HG02588 (cell line): ENCODE data around the gene MLKL.
A peak's percentile ranks its signal among the peaks of the same experiment; 100 is the strongest.
"Not testable (repeated sequence)": the region's sequence is repeated elsewhere in the genome, so short reads cannot be mapped to it uniquely, and the experiment has no call there.

ENCODE experiments used
- ATAC-seq: cut with Tn5 transposase; IDR thresholded peaks from one replicate; pipeline ENCODE4 v1.9.1; 2021; ENCODE audit warnings: mild to moderate bottlenecking, moderate library complexity; ENCODE audit not compliant: unreplicated experiment

MLKL gene

DNA sequence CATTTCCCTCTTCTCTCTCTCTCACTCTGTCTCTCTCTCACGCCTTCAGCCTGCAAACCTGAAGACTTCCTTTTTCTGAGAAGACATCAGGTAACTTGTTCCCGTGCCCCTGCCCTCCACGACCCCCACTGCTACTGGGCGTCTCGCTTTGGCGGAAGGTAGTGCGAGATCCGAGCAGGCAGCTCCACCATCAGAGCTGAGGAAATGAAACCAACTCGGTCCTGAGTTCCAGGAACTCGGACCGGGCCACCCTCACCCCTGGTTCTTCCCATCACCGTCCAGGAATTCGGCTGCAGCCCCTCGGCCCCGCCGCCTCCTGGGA is 585 bp downstream of the MLKL start:
- peak; percentile 13 for ATAC-seq

DNA sequence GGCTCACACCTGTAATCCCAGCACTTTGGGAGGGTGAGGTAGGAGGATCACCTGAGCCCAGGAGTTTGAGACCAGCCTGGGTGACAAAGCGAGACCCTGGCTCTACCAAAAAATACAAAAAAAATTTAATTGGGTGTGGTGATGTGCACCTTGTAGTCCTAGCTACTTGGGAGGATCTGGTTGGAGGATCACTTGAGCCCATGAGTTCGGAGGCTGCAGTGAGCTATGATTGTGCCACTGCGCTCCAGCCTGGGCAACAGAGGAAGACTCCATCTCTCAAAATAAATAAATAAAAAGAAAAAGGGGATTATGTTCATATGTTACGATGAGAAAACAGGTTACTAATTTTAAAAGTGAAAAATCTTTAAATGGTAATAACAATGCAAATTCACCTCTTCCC is 996 bp downstream of the MLKL start:
- ATAC-seq = no peak

DNA sequence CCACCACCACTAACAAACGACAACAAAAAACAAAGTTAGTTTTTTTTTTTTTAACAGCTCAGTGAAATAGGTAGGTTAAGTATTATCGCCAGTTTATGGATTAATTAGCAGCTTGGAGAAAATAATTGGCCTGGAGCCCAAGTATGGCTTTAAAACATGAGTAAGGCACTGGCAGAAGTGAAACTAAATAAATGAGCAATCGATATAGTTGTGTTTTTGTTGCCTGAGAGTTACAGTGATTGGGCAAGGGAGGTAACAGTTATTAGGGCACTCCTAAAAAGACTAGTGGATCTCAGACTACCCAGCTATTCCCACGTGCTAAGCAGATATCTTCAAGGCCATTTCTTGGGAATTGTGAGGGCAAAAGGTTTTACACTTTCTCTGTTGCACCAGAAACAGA is 2.4 kb downstream of the MLKL start:
- ATAC-seq = no peak

DNA sequence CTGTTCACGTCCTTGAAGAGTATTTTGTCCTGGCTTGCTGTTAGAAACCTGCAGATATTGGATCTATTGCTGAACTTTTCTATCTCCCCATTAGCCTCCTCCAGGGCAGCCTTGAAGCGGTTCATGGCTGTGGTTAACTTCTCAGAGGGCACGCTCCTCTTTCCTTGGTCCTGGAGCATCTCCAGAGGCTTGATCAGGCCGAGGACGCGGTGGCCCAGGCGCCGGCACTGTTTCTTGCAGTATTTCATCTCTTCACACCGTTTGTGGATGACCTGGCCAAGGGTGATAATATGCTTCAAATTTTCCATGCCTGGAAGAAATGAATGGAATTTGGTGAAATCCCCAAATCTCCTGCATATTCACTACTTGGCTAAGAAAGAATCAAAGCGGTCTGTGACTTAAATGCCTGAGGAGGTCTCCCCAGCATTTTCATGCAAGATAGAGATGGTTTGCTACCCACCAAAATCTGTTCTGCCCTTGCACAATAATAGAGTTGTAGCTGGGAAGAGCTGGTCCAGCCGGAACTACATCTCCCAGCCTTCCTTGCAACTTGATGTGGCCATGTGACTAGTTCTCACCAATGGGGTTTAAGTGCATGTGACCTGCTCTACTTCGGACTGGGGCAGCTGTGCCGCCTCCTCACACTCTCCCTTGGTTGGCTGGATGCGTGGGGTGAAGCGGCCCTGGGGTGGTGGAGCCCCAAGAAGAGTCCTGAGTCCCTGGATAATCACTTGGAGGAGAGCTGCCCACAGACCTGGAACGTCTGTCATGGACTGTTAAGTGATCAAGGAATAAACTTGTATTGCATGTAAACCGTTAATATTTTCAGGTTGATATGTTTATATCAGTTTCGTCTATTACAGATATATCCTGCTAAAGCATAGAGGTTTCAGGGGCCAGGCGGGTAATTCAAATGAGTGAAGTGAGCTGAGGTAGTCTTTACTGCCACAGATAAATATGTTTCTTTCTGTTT is 4.9 kb downstream of the MLKL start:
- peak; percentile 82 for ATAC-seq

DNA sequence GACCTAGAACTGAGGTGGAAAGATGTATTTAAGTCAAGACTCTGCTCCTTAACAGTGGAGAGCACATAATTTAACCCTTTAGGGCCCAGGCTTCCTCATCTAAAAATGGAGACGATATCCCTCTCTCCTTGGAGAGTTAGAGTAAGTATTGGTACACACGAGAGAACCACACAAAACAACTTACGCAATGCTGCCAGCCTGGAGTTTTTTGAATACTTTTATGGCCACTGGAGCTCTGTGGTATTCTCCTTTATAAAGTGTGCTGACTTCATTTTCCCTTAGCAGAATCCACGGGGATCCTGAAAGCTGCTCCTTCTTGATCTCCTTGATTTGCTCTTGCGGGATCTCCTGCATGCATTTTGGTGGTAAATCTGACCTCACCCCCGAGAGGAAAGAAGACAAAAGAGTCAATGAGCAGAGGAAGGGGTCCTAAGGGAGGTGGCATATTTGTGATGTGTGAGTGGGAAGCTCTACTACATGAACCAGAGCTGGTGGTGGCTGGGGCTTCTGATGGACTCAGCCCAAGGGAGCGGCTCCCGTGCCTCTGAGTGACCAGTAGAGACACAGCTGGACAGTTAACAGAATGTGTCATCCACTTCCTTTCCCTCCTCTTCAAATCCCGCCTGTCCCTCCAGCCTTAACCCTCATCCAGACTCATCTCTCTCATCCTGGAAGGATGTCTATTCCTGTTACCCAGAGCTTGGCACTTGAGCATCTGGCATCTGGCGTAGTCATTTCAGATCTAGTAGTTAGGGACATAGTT is 9.4 kb downstream of the MLKL start:
- ATAC-seq = no peak

DNA sequence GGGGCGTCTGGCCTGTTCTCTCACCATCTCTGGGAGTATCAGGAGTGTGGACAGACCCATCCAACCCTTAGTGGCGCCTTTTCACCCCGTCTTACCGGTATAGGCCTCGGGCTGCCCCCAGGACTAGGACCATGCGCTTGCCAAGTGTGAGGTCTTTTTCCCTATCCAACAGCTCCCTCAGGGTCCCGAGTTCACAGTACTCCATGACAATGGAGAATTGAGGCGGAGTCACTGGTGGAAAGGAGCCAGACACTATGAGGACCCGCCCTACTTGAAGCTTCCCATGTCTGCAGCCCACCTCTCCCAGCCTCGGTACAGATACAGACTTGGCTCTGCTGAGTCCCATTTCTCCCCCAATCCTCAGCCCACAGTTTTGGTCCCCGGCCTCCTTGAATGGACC is 18.1 kb downstream of the MLKL start:
- no peak for ATAC-seq

DNA sequence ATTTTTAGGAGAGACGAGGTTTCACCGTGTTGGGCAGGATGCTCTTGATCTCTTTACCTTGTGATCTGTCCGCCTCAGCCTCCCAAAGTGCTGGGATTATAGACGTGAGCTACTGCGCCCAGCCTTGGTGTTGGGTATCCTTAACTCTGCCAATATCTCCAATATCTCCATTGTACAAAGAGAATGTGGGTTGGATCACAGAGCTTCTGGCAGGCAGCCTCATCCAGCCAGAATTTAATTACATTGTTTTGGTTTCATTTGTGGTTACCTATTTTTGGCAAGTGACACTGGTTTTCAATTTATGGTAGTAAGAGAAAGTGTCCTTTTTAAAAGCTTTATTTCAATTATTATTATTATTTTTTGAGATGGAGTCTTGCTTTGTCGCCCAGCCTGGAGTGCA is 20.0 kb downstream of the MLKL start:
- no peak for ATAC-seq

DNA sequence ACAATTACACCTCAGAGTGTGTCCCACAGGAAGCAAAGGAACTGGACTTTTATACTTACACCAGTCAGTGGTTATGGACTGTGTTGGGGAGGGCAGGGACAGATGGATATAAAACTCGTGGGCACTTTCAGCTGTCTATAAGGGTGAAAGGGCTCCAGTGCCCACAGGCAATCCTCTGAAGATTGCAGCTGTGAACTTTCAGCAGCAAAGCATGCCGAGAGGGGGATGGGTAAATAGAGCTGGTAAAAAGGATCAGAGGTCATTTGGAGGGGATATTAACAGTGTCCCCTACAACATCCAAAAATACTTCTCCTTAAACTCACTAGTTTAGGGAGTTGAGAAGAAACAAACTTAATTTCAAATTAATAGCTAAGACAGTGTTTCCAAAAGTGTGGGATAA is 20.7 kb downstream of the MLKL start:
- ATAC-seq = no peak

DNA sequence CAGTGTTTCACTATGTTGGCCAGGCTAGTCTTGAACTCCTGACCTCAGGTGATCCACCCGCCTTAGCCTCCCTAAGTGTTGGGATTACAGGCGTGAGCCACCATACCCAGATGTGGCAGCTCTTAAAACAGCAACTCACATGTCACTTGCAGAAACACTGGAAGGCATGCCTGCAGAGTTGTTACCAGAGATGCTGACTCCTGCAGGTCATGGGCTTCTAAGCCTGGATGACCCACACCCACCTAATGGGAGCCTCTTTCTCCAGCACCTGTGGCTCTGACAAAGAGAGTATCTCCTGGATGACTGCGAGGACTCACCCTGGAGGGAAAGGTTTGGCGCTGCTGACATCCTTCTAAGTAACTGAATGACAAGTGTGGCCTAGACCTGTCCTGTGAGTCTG is 22.8 kb downstream of the MLKL start:
- ATAC-seq = no peak

DNA sequence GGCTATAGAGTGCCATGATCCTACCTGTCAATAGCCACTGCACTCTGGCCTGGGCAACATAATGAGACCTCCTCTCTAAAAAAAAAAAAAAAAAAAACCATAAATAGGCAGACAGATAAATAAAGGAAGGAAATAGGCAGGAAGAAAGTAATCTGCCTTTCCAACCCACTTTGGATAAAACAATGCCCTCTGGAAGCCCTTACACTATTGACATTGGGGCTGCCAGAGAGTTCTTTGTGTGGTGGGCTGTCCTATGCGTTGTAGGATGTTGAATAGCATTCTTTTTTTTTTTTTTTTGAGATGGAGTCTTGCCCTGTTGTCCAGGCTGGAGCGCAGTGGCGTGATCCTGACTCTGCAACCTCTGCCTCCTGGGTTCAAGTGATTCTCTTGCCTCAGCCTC is 26.8 kb downstream of the MLKL start:
- ATAC-seq = no peak

DNA sequence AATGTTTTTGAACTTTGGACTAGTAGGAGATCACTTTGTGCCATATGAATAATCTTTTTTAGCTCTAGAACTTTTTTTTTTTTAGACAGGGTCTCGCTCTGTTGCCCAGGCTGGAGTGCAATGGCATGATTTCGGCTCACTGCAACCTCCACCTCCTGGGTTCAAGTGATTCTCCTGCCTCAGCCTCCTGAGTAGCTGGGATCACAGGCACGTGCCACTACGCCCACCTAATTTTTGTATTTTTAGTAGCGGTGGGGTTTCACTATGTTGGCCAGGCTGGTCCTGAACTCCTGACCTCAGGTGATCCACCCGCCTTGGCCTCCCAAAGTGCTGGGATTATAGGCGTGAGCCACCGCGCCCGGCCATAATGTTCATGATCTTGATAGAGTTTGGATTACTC is 31.8 kb downstream of the MLKL start:
- ATAC-seq = not testable (repeated sequence)

DNA sequence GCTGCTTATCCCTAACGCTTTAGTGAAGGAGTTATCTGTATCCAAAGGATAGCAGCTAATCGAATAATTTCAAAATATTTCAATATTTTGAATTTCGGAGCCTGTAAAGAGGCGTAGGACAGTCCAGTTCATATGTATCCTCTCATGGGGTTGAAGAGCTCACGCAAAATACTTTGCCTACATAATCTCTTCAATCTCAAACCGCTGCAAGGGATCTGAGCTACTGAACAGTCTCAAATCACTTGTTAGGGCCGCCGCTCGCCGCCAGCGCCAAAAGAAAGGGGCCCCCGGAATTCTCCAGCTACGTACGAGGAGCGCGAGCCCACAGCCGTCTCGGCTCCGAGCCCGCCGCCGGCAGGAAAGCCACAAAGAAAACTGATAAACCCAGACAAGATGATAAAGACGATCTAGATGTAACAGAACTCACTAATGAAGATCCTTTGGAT is 33.4 kb downstream of the MLKL start:
- ATAC-seq = no peak

DNA sequence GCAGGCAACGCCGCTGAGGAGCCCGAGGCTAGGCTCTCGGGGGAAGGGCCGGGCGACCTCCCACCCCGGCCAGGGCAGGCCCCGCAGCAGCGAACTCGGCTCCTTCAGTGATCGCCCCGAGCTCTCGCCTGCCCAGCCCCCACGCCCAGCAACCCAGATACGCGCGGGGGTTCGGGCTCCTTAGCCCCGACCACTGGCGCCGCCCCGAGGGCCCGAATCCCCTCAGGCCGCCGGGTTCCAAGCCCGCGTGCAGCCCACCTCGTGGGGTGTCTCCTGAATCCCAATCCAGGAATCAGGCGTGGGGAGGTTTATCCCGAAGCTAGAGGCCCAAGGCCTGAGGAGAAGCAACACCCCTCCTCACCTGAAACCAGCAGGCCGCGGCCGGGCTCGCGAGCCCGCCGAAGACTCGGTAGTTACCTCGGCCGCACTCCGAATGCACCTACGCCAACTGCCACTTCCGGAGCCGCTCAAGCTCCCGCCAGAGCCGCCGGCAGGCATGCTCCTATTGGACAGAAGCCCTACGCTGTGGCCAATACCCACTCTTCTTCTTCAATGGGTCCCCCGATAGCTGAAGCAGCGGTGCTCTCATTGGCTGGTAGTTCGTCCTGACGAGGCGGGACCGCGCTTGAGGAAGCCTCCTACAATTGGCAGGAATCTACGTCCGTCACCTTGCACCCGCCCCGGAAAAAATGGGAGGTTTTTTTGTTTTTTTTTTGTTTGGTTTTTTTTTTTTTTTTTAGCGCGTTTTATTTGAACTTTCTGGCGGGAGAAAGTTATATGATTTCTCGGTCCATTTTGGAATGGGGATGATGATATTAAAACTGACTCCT is 34.0 kb downstream of the MLKL start, which contains the start of gene RFWD3:
RFWD3 (minus strand) TSS at position 453 of the 830 bp plus-strand sequence. CDS start 5,428 bp downstream, outside the sequence.
- ATAC-seq = peak; percentile 100

DNA sequence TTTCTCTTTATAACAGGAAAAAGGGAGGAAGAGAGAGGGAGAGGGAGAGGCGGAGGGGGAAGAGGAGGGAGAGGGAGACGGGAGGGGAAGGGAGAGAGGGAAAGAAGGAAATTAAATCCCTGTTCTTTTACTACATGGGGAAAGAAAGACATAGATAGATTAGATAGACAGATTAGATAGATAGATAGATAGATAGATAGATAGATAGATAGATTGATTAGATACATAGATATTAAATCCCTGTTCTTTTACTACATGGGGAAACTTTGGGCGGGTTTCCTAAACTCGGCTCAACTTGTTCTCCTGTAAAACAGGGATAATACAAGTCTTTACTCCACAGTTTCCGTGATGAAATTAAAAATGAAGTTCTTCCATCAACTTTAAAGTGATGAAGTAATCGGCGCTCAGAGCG is 34.6 kb downstream of the MLKL start:
- no peak for ATAC-seq

DNA sequence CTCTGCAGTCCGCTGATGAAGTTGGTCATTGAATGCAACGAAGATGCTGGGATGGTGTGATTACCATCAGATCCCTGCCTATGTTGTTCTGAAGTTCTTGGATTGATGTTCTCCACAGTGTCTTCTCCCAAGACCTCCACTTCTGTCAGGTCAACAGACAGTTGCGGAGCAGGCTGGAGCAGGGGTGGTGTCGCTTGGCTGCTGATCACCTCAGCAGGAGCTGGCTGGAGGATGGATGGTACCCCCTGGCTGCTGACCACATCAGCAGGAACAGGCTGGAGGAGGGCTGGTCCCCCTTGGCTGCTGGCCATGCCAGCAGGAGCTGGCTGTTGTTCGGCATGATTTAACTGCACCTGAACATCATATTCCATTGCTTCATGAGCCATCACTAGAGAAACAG is 39.6 kb downstream of the MLKL start:
- ATAC-seq = no peak

DNA sequence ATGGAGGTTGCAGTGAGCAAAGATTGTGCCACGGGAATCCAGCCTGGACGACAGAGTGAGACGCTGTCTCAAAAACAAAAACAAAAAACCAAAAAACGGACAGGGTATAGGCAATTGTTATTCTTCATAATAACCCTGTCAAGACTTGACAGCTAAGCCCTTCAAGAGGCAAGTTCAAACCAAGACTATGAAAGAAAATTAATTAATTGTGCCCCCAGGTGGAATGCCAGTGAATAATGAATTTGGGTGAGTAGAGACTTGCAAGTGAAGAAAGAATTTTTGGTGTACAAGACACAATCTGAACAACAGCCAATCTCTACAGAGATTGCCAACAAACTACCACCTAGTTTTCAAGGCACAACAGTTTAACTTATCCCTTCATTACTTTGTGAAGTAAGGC is 40.3 kb downstream of the MLKL start:
- ATAC-seq = no peak

DNA sequence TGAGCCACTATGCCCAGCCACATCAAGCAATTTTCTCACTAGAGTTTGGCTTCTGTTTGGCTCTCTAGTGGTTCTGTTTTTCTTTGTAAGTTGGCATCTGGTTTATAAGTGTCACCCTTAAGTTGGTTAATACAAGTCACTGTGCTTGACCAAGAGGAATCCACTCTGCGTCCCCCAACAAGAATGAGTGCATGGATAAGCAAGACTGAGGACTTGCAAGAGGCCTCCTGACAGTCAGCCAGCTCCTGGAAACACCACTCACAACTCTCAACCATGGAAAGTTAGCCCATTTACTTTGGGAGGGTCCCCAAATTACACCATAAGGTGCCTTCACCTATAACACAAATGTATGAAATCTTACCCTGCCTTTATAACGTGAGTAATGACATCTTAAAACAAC is 41.6 kb downstream of the MLKL start:
- ATAC-seq = no peak

DNA sequence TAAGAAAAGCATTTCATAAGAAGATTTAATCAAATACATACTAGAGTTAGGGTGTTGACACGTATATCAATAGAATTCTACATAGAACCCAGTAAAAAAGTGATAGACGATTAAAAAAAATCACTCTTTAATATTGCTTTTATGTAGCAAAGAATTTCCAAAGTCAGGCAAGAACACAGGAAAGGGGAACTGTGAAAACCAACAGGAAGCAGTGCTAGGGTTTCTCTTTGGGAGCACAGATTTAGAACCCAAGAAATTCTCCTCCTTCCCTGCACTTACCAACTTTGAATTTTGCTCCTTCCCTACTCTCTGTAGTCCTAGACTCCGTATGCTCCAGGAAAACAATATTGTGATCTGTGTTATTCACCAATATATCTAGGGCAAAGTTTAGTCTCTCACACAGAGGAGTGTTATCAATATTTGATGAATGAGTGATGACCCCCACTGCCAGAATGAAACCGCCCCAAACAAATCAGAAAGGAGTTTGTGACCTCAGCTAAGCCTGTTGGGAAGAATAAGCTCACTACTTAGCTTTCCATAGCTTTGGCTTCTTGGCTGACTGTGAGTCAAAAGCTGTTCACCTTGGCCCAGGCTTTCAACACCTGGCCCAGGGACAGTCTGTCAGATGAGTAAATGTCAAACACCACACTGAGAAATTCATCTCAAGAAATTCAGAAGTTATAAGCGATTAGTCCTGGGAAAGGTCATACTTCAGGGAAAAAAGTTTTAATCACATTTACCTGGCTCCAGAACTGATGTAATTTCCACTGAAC is 42.6 kb downstream of the MLKL start:
- no peak for ATAC-seq

DNA sequence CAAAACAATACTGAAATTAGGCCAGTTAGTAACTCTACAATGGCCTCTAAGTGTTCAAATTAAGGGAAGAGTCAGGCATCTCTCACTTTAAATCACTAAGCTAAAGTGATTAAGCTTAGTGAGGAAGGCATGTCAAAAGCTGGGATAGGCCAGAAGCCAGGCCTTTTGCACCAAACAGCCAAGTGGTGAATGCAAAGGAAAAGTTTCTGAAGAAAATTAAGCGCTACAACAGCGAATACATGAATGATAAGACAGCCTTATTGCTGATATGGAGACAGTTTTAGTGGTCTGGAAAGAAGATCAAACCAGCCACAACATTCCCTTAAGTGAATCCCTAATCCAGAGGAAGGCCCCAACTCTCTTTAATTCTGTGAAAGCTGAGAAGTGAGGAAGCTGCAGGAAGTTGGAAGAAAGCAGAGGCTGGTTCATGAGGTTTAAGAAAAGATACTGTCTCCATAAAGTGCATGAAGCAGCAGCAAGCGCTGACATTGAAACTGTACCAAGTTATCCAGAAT is 46.1 kb downstream of the MLKL start:
- no peak for ATAC-seq

DNA sequence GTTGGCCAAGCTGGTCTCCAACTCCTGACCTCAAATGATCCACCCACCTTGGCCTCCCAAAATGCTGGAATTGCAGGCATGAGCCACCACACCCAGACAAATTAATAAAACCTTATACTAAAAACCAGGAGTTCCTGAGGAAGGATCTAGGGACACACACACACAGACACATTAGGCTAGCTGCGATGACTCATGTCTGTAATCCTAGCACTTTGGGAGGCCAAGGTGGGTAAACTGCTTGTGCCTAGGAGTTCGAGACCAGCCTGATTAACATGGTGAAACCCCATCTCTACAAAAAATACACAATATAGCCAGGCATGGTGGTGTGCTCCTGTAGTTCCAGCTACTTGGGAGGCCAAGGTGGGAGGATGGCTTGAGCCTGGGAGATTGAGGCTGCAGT is 47.8 kb downstream of the MLKL start:
- ATAC-seq = not testable (repeated sequence)
